Suprapubic skin (tissue), 4 donors: ENCODE data around the gene CFAP99. TPM values are rescaled to one million over a fixed set of nuclear protein-coding genes. Genes with fewer than 3 reads are reported as not detected.

Source experiments
- DNase-seq, 2 donors: peaks; one replicate each; pipeline ENCODE4 v3.0.0-alpha.2; 2019; ENCODE audit warnings: low spot score in 2 of 2
- H3K27ac ChIP-seq: fragments of 200-600 bp; sonication (generic); one replicate; pipeline ENCODE4 v1.5.1; 2019
- H3K27me3 ChIP-seq: fragments of 200-600 bp; sonication (generic); one replicate; pipeline ENCODE4 v1.5.1; 2019
- H3K36me3 ChIP-seq: fragments of 200-600 bp; sonication (generic); one replicate; pipeline ENCODE4 v1.5.1; 2019
- H3K4me1 ChIP-seq: fragments of 200-600 bp; sonication (generic); one replicate; pipeline ENCODE4 v1.5.1; 2019
- H3K4me3 ChIP-seq: fragments of 200-600 bp; sonication (generic); one replicate; pipeline ENCODE4 v1.5.1; 2019; ENCODE audit warnings: mild to moderate bottlenecking
- H3K9me3 ChIP-seq: fragments of 200-600 bp; sonication (generic); one replicate; pipeline ENCODE4 v1.5.1; 2019
- CTCF ChIP-seq, 2 donors: fragments of 200-600 bp in 1 of 2; fragments of 450-650 bp in 1 of 2; sonication (generic) in 1 of 2; IDR thresholded peaks; one replicate each; pipeline ENCODE4 v1.5.1; 2016 to 2019; ENCODE audit warnings: antibody characterized with exemption in 2 of 2, mild to moderate bottlenecking in 1 of 2, moderate library complexity in 1 of 2
- EP300 ChIP-seq: sonication (generic); formaldehyde crosslinking; IDR thresholded peaks from one replicate; pipeline ENCODE4 v1.6.1; 2017; ENCODE audit warnings: antibody characterized with exemption
- POLR2A ChIP-seq, 2 donors: fragments of 450-650 bp; IDR thresholded peaks; one replicate each; pipeline ENCODE4 v1.6.1; 2017; ENCODE audit warnings: antibody characterized with exemption in 2 of 2, mild to moderate bottlenecking in 2 of 2, moderate library complexity in 2 of 2
- POLR2AphosphoS5 ChIP-seq, 3 donors: sonication (generic); formaldehyde crosslinking; IDR thresholded peaks; one replicate each; pipeline ENCODE4 v1.6.1; 2017; ENCODE audit warnings: antibody characterized with exemption in 3 of 3
- WGBS: methylation state at CpG from one replicate; pipeline ENCODE4 v1.1.5; 2018; 5-methylcytosine and 5-hydroxymethylcytosine counted together
- total RNA-seq, 4 donors: library from RNA; depleted of rRNA; stranded (reverse); fragments of >200 nt; gene quantifications; one replicate each; pipeline ENCODE4 v1.1.0, GENCODE V29; 2016

CFAP99 gene
- total RNA-seq, 4 donors from 2014 or later, result not detected

- Histone ChIP-seq H3K27ac (no peak overlapping the region), H3K9me3 (no peaks in the 10 kb centered on the region), H3K4me3 (no peak overlapping the region), H3K27me3 (no peaks in the 10 kb centered on the region), H3K36me3 (peaks cover 83% of the 10 kb centered on the region), H3K4me1 (peaks cover 6% of the 10 kb centered on the region)
- no peak for TF ChIP-seq EP300
- TF ChIP-seq POLR2AphosphoS5 (IDR thresholded peaks at IDR 0.05), result no peak
- no peak for TF ChIP-seq CTCF (IDR thresholded peaks at IDR 0.05)
- no peak for TF ChIP-seq POLR2A (IDR thresholded peaks at IDR 0.05)
- no peak for DNase-seq
- 75% methylated on average over 3 of the region's 3 CpGs for WGBS
Observed at GRCh38 chr4:2494992-2495391, 76.2 kb downstream of the CFAP99 start.

GRCh38 chr4:2497324-2497723 is 78.6 kb downstream of the CFAP99 start:
- no peaks in the 10 kb centered on the region for H3K27me3 ChIP-seq
- no peak overlapping the region for H3K27ac ChIP-seq
- peaks cover 85% of the 10 kb centered on the region for H3K36me3 ChIP-seq
- DNase-seq, result no peak
- WGBS, result 91% methylated on average over 4 of the region's 4 CpGs
- no peaks in the 10 kb centered on the region for H3K9me3 ChIP-seq
- H3K4me3 ChIP-seq, result no peak overlapping the region
- no peaks in the 10 kb centered on the region for H3K4me1 ChIP-seq
- no peak for TF ChIP-seq EP300
- TF ChIP-seq CTCF (IDR thresholded peaks at IDR 0.05), result no peak
- TF ChIP-seq POLR2A (IDR thresholded peaks at IDR 0.05), result no peak

- WGBS, result 77% methylated on average over 9 of the region's 9 CpGs
- Histone ChIP-seq H3K27ac (no peak overlapping the region), H3K4me3 (no peak overlapping the region), H3K27me3 (no peaks in the 10 kb centered on the region), H3K36me3 (peaks cover 85% of the 10 kb centered on the region), H3K9me3 (no peaks in the 10 kb centered on the region), H3K4me1 (no peaks in the 10 kb centered on the region)
- DNase-seq, result no peak
- TF ChIP-seq CTCF (IDR thresholded peaks at IDR 0.05), result no peak
- TF ChIP-seq POLR2AphosphoS5 (IDR thresholded peaks at IDR 0.05), result no peak
- no peak for TF ChIP-seq POLR2A (IDR thresholded peaks at IDR 0.05)
- no peak for TF ChIP-seq EP300
Observed at GRCh38 chr4:2497931-2498330, 79.2 kb downstream of the CFAP99 start.

GRCh38 chr4:2500547-2500946 is 81.8 kb downstream of the CFAP99 start:
- TF ChIP-seq EP300 (no peak), CTCF (IDR thresholded peaks at IDR 0.05) (no peak), POLR2AphosphoS5 (IDR thresholded peaks at IDR 0.05) (no peak), POLR2A (IDR thresholded peaks at IDR 0.05) (no peak)

GRCh38 chr4:2501034-2501594 is 82.4 kb downstream of the CFAP99 start:
- no peaks in the 10 kb centered on the region for H3K4me1 ChIP-seq
- no peak overlapping the region for H3K27ac ChIP-seq
- WGBS, result 78% methylated on average over 3 of the region's 7 CpGs
- TF ChIP-seq POLR2AphosphoS5 (IDR thresholded peaks at IDR 0.05) (no peak), POLR2A (IDR thresholded peaks at IDR 0.05) (no peak), CTCF (IDR thresholded peaks at IDR 0.05) (no peak), EP300 (no peak)
- peaks cover 78% of the 10 kb centered on the region for H3K36me3 ChIP-seq
- DNase-seq, result no peak
- no peaks in the 10 kb centered on the region for H3K27me3 ChIP-seq
- H3K9me3 ChIP-seq, result no peaks in the 10 kb centered on the region
- no peak overlapping the region for H3K4me3 ChIP-seq

More at GRCh38 chr4:2500547-2500946, 81.8 kb downstream of the CFAP99 start:
- Histone ChIP-seq H3K4me3 (no peak overlapping the region), H3K36me3 (peaks cover 83% of the 10 kb centered on the region), H3K27ac (no peak overlapping the region), H3K4me1 (no peaks in the 10 kb centered on the region), H3K27me3 (no peaks in the 10 kb centered on the region), H3K9me3 (no peaks in the 10 kb centered on the region)
- DNase-seq, result no peak
- WGBS, result 89% methylated on average over 2 of the region's 2 CpGs
